ENCODE results near the gene FGF14.

DNA sequence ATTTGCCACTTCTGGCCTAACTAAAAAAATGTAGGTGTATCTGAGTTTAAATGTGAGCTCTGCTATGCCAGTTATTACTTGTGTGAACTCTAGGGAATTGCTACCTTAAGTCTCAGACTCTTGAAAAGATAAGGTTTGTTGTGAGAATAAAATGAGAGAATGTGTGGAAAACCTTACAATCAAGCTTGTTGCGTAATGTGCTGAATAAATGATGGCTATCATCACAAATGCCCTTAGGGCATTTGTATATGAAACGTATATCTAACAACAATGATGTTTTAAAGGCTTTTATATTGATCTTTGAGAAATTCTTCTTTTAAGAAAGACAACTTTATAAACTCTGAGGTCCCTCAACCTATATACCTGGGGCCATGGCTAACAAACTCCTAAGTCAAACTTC lies 564.6 kb downstream of the FGF14 start:
- TF ChIP-seq, protein P1, sequence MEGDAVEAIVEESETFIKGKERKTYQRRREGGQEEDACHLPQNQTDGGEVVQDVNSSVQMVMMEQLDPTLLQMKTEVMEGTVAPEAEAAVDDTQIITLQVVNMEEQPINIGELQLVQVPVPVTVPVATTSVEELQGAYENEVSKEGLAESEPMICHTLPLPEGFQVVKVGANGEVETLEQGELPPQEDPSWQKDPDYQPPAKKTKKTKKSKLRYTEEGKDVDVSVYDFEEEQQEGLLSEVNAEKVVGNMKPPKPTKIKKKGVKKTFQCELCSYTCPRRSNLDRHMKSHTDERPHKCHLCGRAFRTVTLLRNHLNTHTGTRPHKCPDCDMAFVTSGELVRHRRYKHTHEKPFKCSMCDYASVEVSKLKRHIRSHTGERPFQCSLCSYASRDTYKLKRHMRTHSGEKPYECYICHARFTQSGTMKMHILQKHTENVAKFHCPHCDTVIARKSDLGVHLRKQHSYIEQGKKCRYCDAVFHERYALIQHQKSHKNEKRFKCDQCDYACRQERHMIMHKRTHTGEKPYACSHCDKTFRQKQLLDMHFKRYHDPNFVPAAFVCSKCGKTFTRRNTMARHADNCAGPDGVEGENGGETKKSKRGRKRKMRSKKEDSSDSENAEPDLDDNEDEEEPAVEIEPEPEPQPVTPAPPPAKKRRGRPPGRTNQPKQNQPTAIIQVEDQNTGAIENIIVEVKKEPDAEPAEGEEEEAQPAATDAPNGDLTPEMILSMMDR (IDR thresholded peaks at IDR 0.05), result no peak
- no peak for TF ChIP-seq POLR2A (IDR thresholded peaks at IDR 0.05)
